AG09319 (cell line): Measurements from ENCODE around the gene EIF2AK2.

Experiments used
- DNase-seq: peaks from one replicate; pipeline ENCODE4 v3.0.0-alpha.2; 2010; ENCODE audit warnings: low read depth; ENCODE audit errors: extremely low read depth
- CTCF ChIP-seq: IDR thresholded peaks from 2 replicates; pipeline ENCODE4 v1.5.1; 2011; ENCODE audit warnings: low read depth, mild to moderate bottlenecking, inconsistent platforms, low read length, moderate library complexity

EIF2AK2 gene

GRCh38 chr2:37168217-37168981 is 11.6 kb upstream of the EIF2AK2 start:
- TF ChIP-seq CTCF, result peak; percentile 71
- no peak for DNase-seq

- TF ChIP-seq CTCF, result no peak
- no peak for DNase-seq
Measured at GRCh38 chr2:37167636-37168180, 10.9 kb upstream of the EIF2AK2 start.

- DNase-seq, result no peak
- no peak for TF ChIP-seq CTCF
Measured at GRCh38 chr2:37164757-37165156, 8.0 kb upstream of the EIF2AK2 start.

- DNase-seq, result no peak
- TF ChIP-seq CTCF, result no peak
Measured at GRCh38 chr2:37156071-37156856, 516 bp downstream of the EIF2AK2 start.

GRCh38 chr2:37154785-37155184 is 2.0 kb downstream of the EIF2AK2 start:
- TF ChIP-seq CTCF, result no peak
- DNase-seq, result no peak

- no peak for TF ChIP-seq CTCF
- no peak for DNase-seq
Measured at GRCh38 chr2:37153224-37153623, 3.6 kb downstream of the EIF2AK2 start.
